Inferior parietal cortex (tissue), 1 donor: Measurements from ENCODE around the gene TRAF3IP3.

Experiments
- DNase-seq: peaks from one replicate; pipeline ENCODE4 v3.0.0-alpha.2; 2016; ENCODE audit errors: extremely low spot score

The TRAF3IP3 gene

DNA sequence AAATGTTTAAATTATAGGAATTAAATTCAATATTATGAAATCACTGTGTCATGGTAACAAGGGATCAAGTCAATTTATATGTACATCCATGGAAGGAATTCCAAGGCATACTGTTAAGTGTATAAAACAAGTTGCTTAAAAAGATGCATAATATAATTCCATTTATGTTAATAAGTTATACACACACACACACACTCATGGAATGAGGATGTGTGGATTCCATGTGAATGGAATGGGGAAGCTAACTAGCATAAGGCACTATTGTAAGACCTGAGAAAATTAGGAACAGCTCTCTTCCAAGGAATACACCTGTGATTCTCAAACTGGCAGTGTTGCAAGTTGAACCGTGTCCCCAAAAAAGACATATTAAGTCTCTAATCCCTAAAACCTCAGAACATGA is 17.6 kb upstream of the TRAF3IP3 start:
- DNase-seq: no peak

DNA sequence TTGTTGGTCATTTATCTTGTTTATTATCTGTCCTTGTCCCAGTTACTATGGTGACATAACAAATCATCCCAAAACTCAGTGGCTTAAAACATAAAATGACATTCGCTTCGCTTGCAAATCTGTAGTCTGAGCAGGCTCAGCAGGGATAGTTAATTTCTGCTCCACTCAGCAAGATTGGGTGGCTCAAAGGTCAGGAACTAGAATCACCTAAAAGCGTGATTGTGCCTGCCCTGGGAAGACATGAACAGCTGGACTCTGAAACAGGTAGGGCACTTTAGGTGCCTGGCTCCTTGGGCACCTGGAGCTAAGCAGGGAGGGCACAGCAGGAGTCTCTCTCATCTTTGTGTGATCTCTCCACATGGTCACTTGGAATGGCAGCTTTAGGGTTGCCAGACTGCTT is 14.7 kb upstream of the TRAF3IP3 start:
- DNase-seq: no peak

DNA sequence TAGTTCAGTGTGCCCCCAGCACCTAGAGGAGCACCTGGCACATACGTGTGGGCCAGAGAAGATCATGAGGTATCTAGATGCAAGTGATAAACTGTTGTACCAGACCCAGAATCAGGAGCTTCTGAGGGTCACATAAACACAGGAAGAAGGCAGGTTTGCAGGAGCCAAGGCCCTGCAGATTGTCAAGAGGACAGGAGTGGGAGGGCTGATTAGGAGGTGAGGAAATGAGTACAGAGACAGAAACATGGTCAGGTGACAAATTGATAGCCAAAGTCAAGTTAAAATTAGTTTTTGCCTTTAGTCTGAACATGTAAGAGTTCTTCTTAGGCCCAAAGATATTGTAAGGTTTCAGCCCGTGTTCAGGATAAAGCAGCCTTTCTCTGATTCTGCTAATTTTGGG is 14.0 kb upstream of the TRAF3IP3 start:
- no peak for DNase-seq

DNA sequence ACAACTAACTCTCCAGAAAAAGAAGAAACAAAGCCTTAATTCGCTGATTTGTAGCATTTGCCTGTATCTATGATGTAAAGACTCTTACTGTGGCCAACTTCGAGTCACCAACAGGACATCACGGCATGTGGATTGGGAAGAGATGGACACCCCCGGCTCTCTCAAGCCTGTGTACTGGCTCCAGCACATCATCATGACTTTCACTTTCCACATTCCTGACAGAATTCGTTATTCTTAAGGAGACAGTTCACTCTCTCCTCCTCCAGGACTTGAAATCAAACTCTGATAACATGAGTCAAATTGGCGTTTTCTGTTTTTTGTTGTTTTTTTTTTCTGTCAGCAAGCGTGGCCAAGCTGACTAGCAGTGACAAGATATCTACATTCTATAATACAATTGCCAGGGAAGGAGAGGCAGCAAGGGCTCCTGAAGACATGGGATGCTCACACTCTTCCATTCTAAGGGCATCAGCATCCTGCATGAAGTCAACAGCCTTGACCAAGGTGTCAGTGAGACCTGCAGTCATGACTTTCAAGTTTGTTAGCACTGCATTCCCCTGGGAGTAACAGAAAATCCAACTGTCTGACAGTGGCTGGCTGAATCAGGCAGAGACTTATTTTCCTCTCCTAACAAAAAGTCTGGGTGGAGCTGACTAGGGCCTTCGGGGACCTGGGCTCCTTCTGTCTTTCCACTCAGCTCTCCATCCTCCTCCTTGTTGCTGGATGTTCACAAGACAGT is 13.3 kb upstream of the TRAF3IP3 start:
- no peak for DNase-seq

DNA sequence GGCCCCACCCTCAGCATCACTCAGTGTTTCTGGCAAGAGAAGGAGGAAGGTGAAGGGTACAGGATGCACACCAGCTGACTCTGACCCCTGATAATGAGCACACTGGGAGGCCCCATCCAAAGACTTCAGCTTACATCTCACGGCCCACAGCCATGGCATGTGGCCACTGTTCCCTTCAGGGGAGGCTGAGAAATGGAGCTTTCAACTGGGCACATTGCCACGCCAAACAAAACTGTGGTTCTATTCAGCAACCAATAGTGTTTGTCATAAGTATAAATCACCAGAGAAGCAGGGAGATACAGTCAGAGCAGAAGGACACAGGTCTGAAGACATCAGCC is 12.7 kb upstream of the TRAF3IP3 start:
- DNase-seq: no peak

DNA sequence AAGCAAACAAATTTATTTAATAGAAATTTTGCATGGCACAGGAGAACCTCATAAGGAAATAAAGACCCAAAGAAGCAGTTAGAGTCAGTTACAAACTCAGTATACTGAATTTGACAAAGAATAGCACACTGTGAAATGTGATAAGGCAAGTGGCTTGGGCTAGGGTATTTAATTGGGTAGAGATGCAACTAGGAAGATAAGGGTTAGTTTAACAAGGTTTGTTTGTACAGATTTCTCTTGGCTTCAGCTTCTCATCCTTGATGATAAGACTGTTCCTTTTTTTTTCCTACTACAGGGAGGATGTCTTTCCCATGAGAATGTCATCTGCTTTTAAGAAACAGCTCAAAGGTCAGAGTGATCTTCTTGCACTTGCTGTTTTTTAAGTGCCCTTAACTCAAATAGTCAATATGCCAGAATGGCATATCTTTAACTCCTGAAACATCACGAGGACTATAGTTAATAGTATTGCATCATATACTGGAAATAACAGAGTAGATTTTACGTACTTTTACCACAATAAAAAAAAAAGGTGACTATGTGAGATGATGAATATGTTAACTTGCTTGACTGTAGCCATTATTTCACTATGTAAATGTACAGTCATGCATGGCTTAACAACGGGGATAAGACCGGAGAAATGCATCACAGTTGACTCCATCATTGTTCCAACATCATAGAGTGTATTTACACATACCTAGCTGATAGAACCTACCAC is 9.2 kb upstream of the TRAF3IP3 start:
- DNase-seq: no peak

DNA sequence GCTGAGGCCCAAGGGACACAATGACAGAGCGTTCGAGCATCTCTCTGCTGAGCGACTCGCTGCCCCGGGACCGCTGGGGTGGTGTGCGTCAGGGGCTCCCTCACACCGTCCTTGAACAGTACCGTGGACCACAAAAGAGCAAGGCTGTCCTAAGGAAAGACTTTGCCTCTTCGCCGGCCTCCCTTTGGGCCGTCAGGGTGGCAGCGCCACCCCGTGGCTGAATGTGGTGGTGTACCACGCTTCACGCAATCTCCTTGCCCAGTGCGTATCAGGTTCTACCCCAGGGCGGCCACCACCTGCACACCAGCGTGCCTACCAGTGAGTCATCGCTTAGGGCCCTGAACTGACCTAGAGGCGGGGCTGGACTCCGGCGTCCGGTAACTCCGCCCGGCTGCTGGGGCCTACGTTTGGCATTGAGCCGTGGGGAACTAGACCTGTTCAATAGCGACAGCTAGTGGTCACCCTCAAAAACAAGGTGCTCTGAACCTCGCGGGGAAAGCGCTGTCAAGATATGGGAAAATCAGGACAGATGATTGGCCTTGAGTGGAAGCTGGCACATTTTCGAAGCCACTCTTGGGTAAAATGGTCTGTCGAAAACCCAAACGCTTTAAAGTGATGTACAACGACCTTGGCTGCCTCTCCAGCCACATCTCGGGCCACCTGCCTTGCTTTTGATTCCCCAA is 8.1 kb upstream of the TRAF3IP3 start:
- peak; percentile 86 for DNase-seq

DNA sequence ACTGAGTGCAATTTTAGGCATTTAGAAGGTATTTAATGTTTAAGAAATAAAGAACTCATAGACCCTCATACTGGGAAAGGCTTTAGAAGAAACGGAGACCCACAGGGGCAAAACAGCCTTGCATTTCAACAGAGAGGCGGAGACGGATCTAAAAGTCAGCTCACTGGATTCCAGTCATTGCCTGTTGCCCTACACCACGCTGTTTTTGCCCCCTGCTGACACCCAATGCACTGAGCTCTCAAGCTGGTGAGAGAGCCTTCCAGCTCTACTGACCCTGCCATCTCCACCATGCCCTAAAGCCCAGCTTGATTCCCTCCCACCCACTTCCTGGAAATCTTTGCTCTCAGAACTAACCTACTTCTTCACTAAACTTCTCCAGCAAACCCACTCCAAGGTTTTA is 7.2 kb upstream of the TRAF3IP3 start:
- DNase-seq: no peak

DNA sequence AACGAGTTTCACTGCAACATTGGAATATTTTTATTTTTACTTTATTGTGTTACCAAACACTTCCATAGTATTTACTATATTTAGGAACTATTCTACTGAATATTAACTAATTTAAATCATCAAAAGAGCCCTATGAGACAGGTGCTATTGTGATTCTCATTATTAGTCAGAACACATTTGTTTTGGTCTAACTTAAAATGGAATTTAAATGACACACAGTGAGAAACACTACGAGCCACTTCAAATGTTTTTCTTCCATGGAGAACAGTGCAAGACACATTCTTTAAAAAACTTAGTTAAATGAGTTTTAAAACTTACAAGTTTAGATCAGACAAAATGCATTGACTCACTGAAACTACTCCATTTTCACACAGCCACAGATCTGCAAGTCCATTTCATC is 6.6 kb upstream of the TRAF3IP3 start:
- DNase-seq: no peak

DNA sequence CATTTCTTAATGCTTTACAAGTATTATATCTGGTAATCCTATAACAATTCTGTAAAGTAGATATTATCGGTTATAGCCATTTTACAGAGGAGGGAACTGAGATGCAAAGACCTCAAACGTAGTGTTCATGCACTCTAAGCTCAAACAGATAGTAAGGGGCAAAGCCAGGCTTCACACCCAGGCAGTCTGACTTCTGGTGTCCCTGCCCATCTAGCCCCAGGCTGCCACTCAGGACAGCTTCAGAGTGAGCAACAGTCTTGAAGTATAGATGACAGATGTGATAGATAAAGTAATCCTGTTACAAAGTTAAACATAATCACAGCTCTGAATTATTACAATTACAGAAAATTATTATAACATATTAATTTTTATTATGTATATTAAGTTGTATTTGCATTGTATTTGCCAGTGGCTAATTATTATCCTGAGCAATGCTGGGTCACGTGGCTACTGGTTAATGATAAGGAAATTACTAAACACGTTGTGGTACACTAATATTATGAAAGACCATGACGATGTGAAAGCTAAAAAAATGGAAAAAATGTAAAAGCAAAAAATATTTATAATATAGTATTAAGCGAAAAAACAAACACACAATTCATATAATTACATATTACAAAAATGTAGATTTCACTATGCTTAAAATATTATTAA is 6.1 kb upstream of the TRAF3IP3 start:
- no peak for DNase-seq

DNA sequence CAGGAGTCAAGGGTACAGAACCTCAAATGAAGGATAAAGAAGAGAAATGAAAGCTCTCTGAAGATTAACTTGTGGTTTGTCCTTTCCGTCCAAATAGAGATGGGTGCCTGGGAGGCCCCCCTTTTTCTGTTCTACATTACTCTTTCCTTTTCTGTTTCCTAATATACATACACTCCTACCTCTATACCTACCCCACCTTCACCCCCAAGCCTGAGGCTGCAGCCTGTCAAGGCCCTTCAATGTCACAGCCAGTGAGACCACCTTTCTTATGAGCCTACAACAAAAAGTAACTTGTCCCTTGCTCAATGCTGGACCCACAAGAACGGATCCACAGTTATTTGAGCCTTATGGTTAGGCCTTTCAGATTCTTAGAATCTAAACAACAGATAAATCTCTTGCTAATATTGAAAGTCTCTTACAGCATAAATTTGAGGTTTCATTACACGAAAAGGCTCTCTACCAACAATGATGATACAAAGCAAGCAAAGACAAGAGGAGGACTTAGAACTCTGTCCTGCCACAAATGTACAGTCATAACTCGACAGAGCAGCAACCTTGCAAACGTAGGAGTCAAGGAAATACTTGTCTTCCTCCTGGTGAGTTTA is 4.1 kb upstream of the TRAF3IP3 start:
- no peak for DNase-seq

DNA sequence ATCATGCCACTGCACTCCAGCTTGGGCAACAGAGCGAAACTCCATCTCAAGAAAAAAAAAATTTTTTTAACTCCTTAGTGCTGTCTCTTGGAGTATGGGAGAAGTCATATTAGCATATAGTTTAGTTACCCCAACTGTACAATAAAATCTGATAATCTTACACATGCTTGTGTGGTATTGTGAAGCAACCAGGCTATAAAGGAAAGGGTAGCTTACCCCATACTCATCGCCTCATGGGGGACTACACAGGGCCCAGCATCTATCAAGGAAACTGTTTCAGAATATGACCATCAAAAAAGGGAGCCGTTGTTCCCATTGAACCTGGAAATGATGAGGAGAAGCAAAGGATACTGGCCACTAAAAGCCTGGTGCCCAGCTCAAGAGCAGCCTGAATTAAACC is 3.0 kb upstream of the TRAF3IP3 start:
- no peak for DNase-seq

DNA sequence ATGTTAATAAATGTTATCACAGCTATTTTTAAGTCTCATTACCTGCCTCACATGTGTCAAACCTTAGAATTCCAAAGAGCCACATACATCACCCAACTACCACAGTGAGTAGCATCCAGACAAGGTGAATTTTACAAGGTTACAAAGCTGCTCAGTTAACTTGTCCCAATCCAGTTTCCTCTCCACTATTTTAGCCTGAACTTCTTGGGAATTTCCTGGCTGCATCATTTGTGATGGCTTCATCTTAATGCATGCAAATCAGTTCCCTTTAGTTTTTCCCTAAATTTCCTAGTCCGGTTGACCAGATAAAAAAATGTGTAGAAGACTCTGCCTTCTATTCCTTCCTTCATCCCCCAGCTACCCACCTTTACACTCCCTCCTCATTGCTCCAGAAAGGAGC is 597 bp upstream of the TRAF3IP3 start:
- no peak for DNase-seq

DNA sequence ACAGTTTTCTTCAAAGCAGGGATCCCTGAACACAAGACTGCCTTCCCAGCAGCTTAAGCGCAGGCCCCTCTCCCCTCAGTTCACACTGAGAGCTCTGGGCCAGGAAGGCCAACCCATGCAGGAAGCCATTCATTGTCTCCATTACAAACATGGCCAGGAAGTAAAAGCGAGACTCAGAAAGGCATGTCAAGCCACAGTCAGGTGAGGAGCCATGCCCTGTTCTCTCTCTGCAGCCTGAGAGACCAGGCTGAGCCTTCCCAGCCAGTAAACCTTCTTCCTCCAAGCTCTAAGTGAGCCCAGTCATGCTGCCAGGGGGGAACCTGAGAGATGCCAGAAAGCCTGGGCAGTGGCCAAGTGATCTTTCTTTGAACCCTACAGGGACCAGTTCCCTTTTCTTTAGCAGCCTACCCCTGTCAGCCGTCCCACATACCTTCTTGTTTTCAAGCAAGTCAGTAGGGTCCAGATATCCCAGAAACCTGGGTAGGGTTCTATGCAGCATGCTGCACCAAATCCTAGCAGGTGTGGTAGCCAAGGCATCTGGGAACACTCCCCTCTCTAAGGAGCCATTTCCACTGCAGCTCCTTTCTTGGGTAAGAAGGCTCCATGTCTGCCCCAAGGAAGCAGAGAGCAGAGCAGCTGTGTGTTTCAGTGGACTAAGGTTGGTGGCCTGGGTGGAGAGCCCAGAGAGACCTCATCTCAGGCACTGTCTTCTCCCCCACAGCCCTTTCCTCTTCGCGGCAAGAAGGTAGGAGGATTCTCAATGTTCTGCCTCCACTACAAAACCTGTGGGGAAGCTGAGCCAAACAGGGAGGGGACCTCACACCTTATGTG is 977 bp downstream of the TRAF3IP3 start:
- DNase-seq: no peak

DNA sequence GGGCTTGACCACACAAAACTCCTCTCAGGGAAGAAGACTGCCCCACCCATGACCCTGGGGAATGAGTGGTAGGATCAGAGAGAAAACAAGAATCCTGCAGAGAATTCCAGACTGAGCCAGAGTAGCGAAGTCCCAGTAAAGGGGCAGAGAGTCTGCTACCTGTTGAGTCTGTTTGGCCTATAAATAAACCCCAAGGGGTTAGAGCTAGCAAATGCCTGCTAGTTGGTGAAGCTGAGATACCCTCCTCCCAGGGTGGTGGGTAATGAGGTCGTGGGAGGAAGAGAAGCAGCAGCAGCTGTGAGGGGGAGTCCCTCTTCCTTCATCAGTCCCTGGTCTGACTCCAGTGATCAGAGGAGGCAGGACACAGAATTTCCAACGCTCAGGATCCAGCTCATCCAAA is 2.5 kb downstream of the TRAF3IP3 start:
- DNase-seq: no peak

DNA sequence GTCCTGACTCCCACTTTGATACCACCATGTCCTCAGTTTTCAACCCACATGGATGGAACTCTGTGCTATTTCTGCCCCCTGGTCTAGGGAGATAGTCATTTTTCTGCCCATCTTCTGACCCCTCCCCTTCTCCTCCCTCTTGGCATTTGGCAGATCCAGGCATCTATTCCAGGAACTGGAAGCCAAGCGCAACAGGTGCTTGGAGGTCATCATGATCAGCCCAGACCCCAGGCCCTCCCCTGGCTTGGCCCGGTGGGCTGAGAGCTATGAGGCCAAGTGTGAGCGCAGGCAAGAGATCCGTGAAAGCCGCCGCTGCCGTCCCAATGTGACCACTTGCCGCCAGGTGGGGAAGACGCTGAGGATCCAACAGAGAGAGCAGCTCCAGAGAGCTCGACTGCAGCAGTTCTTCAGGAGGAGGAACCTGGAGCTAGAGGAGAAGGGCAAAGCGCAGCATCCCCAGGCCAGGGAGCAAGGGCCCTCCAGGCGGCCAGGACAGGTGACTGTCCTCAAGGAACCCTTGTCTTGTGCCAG is 4.0 kb downstream of the TRAF3IP3 start:
- DNase-seq: no peak

DNA sequence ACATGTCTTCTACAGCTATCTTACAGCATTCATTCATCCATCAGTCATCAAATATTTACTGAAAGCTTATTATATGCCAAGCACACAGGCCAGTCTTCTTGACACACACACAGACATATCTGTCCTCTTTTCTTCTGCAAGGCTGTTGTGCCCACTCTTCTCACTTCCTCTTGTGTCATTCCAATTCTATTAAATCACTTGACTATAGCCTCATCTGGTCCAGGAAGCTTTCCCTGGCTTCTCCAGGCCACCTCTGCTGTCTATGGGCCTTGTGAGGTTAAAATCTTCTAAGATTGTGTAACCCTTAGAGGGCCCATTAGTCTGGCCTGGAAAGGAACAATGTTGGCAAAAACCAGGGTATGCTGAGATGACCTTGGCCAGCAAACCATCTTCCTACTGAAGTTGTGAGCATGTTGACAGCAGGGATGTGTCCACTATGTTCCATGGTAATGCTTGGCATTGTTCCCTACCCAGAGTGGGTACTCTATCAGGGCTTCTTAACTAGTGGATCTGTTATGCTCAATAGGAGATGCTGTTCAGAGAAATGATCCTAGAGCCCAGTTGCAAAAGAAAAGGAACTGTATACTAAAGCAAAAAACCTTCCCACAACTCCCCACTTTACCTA is 5.3 kb downstream of the TRAF3IP3 start:
- DNase-seq: no peak

DNA sequence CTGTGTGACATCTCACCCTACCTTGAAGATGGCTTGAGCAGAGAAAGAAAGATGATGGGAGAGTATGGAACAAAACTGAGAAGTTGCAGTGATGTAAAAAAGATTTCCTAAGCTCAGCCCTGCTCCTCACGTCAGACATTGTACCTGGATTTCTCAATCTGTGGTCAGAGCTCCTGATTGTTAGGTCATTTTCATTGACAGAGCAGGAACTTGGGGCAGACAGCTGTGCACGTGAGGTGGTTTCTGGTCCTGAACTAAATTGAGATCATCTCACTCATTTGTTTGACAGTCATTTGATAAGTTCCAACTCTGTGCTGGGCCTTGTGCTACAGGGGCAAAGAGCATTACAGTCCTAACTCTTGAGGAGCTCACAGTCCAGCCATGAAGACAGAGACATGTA is 10.2 kb downstream of the TRAF3IP3 start:
- DNase-seq: no peak

DNA sequence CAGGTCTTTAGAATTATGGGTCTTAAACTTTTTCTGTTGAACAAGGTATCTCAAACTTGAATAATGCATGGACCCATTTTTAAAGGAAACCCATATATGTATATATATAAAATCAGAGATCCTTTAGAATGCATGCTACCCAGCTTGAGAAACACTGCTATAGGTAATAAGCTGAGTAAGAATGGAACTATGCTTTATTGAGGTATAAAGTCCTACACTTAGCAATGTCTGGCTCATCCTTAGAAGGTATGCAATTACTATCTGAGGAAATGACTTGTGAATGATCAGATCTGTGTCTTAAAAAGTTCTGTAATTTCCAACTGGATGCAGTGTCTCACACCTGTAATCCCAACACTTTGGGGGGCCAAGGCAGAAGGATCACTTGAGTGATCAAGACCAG is 11.2 kb downstream of the TRAF3IP3 start:
- DNase-seq: no peak

DNA sequence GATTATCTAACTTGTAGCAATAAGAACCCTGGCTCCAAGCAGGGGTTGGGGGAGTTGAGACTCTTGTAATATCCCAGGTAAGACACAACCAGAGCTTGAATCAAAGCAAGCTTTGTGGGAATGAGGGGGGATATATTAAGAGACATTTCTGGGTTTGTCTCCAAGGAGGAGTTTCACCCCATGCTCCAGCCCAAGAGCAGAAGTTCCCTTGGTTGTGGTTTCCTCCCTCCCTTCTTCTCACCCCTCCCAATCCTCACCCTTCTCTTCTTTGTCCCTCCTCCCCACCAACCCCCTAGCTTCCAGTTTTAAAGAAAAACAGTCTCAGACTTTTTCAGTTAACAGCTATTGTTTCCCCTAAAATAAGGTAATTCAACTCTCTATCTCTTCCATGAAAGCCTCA is 11.9 kb downstream of the TRAF3IP3 start:
- DNase-seq: no peak

DNA sequence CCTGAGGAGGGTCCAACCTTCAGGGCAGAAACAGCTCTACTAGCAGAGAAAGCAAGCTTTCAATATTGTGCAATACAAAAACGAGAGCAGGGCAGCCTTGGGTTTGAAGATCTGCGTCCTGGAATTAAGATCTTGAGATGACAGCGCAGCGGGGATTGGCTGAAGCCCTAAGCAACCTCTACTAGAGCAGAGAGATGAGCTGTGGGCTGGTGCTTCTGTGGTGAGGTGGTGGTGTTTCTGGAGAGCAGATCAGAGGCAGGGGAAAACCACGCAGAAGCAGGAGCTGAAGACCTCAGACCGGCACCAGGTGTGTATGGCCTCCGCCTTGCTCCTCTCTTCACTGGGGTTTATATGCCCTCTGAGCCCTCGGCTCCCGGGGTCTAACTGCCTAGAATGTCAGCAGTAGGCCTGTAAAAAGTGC is 12.5 kb downstream of the TRAF3IP3 start:
- DNase-seq: no peak
